ENCODE results near the gene DNASE1L3.

The DNASE1L3 gene

DNA sequence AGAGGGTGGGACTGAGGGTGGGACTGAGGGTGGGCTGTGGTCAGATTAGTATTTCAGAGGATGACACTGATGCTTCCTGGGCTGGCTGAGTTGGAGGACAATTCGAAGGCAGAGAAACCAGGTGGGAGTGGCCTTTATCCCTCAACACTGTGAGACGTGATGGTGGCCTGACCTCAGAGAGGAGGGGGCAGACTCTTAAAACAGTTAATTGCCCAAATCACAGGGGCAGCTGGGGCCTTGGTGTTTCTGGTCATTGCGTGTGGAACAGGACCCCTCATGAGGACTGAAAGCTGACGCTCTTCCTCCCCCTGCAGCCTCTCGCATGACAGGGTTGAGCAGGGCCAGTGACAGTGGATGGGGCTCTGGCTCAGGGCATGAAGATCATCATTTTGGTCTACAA lies 18.7 kb downstream of the DNASE1L3 start:
- TF ChIP-seq, protein P1, sequence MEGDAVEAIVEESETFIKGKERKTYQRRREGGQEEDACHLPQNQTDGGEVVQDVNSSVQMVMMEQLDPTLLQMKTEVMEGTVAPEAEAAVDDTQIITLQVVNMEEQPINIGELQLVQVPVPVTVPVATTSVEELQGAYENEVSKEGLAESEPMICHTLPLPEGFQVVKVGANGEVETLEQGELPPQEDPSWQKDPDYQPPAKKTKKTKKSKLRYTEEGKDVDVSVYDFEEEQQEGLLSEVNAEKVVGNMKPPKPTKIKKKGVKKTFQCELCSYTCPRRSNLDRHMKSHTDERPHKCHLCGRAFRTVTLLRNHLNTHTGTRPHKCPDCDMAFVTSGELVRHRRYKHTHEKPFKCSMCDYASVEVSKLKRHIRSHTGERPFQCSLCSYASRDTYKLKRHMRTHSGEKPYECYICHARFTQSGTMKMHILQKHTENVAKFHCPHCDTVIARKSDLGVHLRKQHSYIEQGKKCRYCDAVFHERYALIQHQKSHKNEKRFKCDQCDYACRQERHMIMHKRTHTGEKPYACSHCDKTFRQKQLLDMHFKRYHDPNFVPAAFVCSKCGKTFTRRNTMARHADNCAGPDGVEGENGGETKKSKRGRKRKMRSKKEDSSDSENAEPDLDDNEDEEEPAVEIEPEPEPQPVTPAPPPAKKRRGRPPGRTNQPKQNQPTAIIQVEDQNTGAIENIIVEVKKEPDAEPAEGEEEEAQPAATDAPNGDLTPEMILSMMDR (IDR thresholded peaks at IDR 0.05; ENCODE audit: control insufficient read depth, insufficient read depth, low read depth, low read length, missing control alignments) = no peak

DNA sequence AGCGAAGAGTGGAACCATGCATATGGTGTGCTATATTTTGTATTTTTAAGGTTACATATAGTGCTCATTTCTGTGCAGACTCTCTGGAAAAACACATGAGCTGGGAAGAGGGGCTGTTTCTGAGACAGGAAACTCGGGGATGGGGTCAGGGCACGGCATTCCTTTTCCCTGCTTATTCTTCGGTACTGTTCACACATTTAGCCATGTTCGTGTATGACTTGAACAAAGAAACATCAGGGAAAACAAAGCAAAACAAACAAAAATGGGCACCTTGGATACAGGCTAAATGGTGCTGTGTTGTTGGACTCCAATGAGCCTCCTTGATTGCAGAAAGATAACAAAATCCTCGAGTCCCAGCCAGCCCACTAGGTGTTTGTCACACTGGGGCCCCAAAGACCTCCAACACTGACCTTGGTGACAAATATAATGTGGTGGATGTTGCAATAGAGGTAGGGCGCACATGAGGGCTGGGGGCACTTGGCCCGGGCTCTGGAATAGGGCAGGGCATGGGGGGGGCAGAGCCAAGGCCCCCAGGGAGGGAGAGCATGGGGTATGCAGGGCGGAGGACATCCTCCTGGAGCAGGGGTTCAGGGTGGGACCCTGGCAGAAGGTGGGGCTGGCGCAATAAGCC lies 19.3 kb downstream of the DNASE1L3 start:
- TF ChIP-seq, protein P1 (IDR thresholded peaks at IDR 0.05; ENCODE audit: control insufficient read depth, insufficient read depth, low read depth, low read length, missing control alignments) = no peak
- DNase-seq (ENCODE audit: low read depth) = no peak
- H3K4me3 ChIP-seq (ENCODE audit: control insufficient read depth, low read depth, low read length) = no peak overlapping the region

More for the DNA sequence above, 18.7 kb downstream of the DNASE1L3 start:
- H3K4me3 ChIP-seq (ENCODE audit: control insufficient read depth, low read depth, low read length) = no peak overlapping the region
- DNase-seq (ENCODE audit: low read depth) = no peak

DNA sequence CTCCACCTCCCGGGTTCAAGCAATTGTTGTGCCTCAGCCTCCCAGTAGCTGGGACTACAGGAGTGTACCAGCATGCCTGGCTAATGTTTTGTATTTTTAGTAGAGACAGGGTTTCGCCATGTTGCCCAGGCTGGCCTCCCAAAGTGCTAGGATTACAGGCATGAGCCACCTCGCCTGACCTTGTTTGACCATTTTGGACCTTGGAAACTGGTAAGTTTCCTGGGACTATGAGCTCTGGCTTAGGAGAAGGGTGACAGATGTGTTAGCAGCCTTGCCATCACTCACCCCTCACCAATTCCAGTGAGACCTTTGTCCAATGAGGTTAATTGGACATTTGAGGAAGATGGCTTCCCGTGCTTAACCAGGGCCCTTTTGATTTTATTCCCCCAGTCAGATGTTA lies 19.9 kb downstream of the DNASE1L3 start:
- no peak for DNase-seq (ENCODE audit: low read depth)
- no peak overlapping the region for H3K4me3 ChIP-seq (ENCODE audit: control insufficient read depth, low read depth, low read length)
- TF ChIP-seq, protein P1 (IDR thresholded peaks at IDR 0.05; ENCODE audit: control insufficient read depth, insufficient read depth, low read depth, low read length, missing control alignments) = no peak

DNA sequence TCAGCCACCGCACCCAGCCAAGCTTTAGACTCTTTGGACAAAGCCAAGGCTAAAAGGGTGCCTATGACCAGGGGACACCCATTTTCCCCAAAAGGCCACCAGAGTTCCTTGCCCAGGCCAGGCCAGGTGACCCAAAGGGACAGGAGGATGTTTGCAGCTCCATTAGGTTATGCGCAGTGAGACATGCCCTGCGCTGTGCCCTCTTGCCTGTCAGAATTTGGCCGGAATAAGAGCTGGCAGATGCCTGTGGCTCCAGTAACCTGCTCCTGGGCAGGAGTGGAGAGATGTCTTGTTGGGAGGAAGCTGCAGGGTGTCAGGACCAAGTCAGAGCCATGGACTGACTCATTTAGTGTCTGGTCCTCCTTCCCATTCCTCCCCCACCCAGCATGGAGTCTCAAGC lies 20.5 kb downstream of the DNASE1L3 start:
- TF ChIP-seq, protein P1 (IDR thresholded peaks at IDR 0.05; ENCODE audit: control insufficient read depth, insufficient read depth, low read depth, low read length, missing control alignments) = no peak
- no peak overlapping the region for H3K4me3 ChIP-seq (ENCODE audit: control insufficient read depth, low read depth, low read length)
- DNase-seq (ENCODE audit: low read depth) = no peak

DNA sequence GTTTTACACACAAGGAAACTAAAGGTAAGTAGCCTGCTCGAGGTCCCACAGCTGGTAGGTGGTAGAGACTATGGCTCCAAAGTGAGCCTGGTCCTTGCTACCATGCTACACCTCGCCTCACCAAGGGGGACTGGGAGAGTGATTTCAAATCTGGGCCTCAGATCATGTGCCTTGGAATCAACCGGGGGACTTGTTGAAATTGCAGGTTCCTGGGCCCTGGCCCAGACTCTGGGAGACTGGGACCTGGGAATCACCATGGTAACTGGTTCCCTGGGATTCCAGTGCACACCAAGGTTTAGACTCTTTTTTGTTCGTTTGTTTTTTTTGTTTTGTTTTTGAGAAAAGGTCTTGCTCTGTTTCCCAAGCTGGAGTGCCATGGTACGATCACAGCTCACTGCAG lies 21.1 kb downstream of the DNASE1L3 start:
- TF ChIP-seq, protein P1 (IDR thresholded peaks at IDR 0.05; ENCODE audit: control insufficient read depth, insufficient read depth, low read depth, low read length, missing control alignments) = no peak
- H3K4me3 ChIP-seq (ENCODE audit: control insufficient read depth, low read depth, low read length) = no peak overlapping the region
- DNase-seq (ENCODE audit: low read depth) = no peak

DNA sequence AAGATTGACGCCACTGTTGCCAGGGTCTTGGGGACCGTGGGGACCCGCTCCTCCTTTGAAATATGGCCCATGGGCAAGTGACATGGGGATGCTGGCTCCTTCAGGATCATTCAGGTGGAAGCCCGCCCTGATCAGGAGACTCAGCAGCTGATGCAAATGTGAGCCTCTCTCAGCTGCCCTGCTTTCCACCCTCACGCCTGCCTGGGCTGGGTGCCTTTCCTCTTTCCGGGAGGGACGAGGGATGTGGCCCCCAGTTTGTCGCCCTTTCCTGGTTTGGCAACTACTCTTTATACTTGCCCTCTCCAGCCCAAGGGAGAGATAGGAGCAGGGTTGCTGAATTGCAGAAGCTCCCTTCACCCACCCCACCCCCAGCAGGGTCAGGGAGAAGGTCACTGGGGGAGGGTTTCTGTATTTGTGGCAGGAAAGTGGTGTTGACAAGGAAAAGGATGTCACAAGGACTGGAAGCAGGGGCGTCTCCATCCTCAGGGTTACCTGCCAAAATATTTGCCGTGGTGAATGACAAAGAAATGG lies 21.8 kb downstream of the DNASE1L3 start:
- no peak overlapping the region for H3K4me3 ChIP-seq (ENCODE audit: control insufficient read depth, low read depth, low read length)
- no peak for DNase-seq (ENCODE audit: low read depth)
- TF ChIP-seq, protein P1 (IDR thresholded peaks at IDR 0.05; ENCODE audit: control insufficient read depth, insufficient read depth, low read depth, low read length, missing control alignments) = no peak

Data from AG09309 (cell line).